ENCODE results near the gene KRTAP5-5. TPM values are rescaled to one million over a fixed set of nuclear protein-coding genes. Genes with fewer than 3 reads are reported as not detected.

Gene KRTAP5-5
- total RNA-seq, 1 experiment from 2014 or later = not detected

DNA sequence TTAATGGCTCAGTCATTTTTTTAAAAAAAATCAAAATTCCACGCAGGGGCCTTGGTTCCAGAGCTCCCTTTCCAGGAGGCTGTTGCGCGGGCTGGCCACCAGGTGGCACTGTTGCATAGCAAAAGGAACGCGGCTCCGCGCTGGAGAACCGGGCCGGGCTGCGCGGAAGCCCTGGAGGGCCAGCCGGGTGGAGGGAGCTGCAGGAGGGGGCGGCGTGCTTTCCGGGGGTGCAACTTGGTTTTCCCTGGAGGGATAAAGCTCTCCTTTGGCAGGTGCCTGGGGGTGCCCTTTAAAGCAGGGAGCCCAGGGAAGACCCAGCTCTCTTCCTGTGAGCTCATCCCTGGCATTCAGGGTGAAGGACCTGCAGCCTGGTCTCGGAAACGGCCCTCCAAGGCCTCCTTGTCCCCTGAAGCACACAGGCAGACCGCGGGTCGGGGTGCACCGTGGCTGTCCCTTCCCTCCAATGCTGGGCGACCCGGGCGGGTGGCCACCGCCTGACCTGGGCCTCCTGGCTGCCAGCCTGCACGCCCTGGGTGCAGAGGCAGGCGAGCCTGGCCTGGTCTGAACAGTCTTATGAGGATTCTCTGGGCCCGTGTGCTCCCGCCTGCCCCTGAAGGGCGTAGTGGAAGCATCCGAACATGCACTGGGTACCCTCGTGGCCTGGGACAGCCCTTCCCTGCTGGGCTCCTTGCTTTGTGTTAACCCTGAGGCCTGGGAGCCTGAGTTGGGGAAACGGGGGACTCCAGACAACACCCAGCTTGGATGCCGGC is 23.4 kb downstream of the KRTAP5-5 start (continued):
- TF ChIP-seq, protein P1, sequence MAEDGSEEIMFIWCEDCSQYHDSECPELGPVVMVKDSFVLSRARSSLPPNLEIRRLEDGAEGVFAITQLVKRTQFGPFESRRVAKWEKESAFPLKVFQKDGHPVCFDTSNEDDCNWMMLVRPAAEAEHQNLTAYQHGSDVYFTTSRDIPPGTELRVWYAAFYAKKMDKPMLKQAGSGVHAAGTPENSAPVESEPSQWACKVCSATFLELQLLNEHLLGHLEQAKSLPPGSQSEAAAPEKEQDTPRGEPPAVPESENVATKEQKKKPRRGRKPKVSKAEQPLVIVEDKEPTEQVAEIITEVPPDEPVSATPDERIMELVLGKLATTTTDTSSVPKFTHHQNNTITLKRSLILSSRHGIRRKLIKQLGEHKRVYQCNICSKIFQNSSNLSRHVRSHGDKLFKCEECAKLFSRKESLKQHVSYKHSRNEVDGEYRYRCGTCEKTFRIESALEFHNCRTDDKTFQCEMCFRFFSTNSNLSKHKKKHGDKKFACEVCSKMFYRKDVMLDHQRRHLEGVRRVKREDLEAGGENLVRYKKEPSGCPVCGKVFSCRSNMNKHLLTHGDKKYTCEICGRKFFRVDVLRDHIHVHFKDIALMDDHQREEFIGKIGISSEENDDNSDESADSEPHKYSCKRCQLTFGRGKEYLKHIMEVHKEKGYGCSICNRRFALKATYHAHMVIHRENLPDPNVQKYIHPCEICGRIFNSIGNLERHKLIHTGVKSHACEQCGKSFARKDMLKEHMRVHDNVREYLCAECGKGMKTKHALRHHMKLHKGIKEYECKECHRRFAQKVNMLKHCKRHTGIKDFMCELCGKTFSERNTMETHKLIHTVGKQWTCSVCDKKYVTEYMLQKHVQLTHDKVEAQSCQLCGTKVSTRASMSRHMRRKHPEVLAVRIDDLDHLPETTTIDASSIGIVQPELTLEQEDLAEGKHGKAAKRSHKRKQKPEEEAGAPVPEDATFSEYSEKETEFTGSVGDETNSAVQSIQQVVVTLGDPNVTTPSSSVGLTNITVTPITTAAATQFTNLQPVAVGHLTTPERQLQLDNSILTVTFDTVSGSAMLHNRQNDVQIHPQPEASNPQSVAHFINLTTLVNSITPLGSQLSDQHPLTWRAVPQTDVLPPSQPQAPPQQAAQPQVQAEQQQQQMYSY (CRISPR knock-in tag; IDR thresholded peaks at IDR 0.05) = peak; percentile 79
- TF ChIP-seq ZNF423 (CRISPR knock-in tag; IDR thresholded peaks at IDR 0.05) (0 out of 2 replicates have a peak, but pooled peaks have one; percentile 17), FOXK1 (CRISPR knock-in tag; IDR thresholded peaks at IDR 0.05) (peak; percentile 21; the same call in 1 of the 2 replicates), CREM (CRISPR knock-in tag; IDR thresholded peaks at IDR 0.05) (no peak)
- TF ChIP-seq, protein P2, sequence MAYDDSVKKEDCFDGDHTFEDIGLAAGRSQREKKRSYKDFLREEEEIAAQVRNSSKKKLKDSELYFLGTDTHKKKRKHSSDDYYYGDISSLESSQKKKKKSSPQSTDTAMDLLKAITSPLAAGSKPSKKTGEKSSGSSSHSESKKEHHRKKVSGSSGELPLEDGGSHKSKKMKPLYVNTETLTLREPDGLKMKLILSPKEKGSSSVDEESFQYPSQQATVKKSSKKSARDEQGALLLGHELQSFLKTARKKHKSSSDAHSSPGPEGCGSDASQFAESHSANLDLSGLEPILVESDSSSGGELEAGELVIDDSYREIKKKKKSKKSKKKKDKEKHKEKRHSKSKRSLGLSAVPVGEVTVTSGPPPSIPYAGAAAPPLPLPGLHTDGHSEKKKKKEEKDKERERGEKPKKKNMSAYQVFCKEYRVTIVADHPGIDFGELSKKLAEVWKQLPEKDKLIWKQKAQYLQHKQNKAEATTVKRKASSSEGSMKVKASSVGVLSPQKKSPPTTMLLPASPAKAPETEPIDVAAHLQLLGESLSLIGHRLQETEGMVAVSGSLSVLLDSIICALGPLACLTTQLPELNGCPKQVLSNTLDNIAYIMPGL (CRISPR knock-in tag; IDR thresholded peaks at IDR 0.05) = peak; percentile 45; the same call in 1 of the 2 replicates
- TF ChIP-seq, protein P3, sequence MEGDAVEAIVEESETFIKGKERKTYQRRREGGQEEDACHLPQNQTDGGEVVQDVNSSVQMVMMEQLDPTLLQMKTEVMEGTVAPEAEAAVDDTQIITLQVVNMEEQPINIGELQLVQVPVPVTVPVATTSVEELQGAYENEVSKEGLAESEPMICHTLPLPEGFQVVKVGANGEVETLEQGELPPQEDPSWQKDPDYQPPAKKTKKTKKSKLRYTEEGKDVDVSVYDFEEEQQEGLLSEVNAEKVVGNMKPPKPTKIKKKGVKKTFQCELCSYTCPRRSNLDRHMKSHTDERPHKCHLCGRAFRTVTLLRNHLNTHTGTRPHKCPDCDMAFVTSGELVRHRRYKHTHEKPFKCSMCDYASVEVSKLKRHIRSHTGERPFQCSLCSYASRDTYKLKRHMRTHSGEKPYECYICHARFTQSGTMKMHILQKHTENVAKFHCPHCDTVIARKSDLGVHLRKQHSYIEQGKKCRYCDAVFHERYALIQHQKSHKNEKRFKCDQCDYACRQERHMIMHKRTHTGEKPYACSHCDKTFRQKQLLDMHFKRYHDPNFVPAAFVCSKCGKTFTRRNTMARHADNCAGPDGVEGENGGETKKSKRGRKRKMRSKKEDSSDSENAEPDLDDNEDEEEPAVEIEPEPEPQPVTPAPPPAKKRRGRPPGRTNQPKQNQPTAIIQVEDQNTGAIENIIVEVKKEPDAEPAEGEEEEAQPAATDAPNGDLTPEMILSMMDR (IDR thresholded peaks at IDR 0.05) = peak; percentile 99

DNA sequence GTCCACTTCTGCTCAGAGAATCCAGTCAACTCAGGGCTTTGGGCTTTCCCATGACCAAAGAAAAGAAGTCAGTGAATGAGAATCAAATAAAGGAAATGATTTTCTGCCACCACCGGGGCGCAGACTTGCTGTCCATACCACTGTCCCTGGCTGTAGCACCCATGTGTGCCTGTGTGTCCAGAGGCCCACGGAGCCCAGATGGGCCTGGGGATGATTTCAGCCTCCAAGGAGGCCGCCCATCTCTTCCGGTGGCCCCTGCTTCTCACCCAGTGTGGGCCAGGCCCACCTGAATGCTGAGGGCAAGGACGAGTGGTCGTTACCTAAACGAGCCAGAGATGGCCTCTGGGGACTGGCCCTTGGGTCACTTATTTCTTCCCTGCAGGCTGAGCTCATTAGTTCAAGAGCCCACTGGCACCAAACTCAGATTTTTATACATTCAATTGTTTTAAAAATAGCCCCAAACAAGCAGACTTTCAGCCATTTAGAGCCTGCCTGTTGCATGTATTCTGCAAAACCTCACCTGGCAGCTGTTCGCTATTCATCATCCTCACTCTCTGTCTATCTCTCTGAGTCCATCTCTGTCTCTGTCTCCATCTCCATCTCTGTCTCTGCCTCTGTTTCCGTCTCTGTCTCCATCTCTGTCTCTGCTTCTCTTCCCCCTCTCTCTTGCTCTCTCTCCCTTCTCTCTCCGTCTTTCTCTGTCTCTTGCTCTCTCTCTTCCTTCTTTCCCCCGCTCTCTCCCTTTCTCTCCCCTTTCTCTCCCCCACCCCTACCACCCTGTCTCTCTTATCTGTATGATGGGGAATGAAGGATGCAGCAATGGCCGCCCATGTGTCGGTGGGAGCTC is 24.2 kb downstream of the KRTAP5-5 start:
- Mint-ChIP-seq H3K4me3 (no peak overlapping the region), H3K27ac (no peak overlapping the region), H3K27me3 (ENCODE audit: low read depth) (peaks cover 21% of the 10 kb centered on the region), H3K36me3 (no peaks in the 10 kb centered on the region), H3K9me3 (no peaks in the 10 kb centered on the region), H3K4me1 (no peaks in the 10 kb centered on the region)
- no peak for DNase-seq (ENCODE audit: low spot score)
- CTCF ChIA-PET = interaction anchor here (0.7 to 4.3 kb wide), 43 partner anchors 10 to 544 kb away, joined by 3 to 190 read pairs (median 10); partner anchors contain the start of genes KRTAP5-2, KRTAP5-5, SYT8 and TNNT3
- no peak for ATAC-seq
- POLR2A ChIA-PET = no interaction called here
- no peak for TF ChIP-seq NFATC4 (CRISPR knock-in tag; IDR thresholded peaks at IDR 0.05)
- no peak for TF ChIP-seq ZNF138 (CRISPR knock-in tag; conservative IDR thresholded peaks at IDR 0.05)
- TF ChIP-seq ZNF219 (CRISPR knock-in tag; IDR thresholded peaks at IDR 0.05; ENCODE audit: borderline replicate concordance) = no peak

DNA sequence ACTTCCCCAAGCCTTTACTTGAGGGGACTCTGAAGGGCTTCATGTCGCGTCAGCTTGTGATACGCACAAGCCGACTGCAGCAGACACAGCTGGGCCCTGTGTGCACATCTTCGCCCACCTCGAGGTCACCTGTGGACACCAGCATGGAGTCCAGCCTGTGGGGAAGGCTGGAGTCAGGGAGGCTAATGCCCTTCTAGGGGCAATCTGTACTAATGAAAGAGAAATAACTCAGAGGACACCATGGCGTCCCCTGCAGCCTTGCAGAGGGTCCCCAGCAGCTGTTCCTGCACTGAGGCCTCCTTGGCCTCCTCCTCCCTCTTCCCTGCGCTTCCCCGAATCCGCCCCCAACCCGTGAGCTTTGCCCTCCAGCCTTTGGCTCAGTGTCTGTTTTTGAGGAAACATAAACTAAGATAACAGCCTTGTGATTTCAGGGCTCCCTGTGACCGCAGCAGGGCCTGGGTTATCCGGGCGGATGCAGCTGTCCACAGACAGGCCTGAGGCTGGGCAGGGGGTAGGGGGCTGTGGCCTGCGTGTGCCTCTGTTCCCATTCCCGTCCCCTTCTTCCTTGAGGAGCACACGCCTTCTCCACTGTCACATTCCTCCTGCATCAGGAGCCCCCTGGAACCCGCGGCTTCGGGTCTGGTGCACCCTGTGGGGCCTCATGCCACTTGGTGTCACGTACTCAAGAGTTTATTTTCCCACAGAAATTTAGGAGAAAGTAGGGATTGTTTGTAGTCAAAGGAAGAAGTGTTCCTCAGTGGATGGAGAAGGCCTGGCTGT is 25.0 kb downstream of the KRTAP5-5 start:
- ATAC-seq = no peak
- H3K9me3 Mint-ChIP-seq = no peaks in the 10 kb centered on the region
- H3K36me3 Mint-ChIP-seq = no peaks in the 10 kb centered on the region
- POLR2A ChIA-PET = no interaction called here
- H3K27me3 Mint-ChIP-seq (ENCODE audit: low read depth) = peaks cover 21% of the 10 kb centered on the region
- no peak for DNase-seq (ENCODE audit: low spot score)
- no peak overlapping the region for H3K4me3 Mint-ChIP-seq
- CTCF ChIA-PET = interaction anchor here (1.0 to 4.3 kb wide), 8 partner anchors 23 to 501 kb away, joined by 4 to 190 read pairs (median 38); partner anchors contain the start of gene SYT8
- TF ChIP-seq, protein P4, sequence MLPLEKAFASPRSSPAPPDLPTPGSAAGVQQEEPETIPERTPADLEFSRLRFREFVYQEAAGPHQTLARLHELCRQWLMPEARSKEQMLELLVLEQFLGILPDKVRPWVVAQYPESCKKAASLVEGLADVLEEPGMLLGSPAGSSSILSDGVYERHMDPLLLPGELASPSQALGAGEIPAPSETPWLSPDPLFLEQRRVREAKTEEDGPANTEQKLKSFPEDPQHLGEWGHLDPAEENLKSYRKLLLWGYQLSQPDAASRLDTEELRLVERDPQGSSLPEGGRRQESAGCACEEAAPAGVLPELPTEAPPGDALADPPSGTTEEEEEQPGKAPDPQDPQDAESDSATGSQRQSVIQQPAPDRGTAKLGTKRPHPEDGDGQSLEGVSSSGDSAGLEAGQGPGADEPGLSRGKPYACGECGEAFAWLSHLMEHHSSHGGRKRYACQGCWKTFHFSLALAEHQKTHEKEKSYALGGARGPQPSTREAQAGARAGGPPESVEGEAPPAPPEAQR (CRISPR knock-in tag; IDR thresholded peaks at IDR 0.05) = no peak
- no peak for TF ChIP-seq ZNF396 (CRISPR knock-in tag; IDR thresholded peaks at IDR 0.05; ENCODE audit: borderline replicate concordance)
- 0 out of 2 replicates have a peak, but pooled peaks have one; percentile 19 for TF ChIP-seq GABPB1 (CRISPR knock-in tag; IDR thresholded peaks at IDR 0.05)
- TF ChIP-seq, protein P5, sequence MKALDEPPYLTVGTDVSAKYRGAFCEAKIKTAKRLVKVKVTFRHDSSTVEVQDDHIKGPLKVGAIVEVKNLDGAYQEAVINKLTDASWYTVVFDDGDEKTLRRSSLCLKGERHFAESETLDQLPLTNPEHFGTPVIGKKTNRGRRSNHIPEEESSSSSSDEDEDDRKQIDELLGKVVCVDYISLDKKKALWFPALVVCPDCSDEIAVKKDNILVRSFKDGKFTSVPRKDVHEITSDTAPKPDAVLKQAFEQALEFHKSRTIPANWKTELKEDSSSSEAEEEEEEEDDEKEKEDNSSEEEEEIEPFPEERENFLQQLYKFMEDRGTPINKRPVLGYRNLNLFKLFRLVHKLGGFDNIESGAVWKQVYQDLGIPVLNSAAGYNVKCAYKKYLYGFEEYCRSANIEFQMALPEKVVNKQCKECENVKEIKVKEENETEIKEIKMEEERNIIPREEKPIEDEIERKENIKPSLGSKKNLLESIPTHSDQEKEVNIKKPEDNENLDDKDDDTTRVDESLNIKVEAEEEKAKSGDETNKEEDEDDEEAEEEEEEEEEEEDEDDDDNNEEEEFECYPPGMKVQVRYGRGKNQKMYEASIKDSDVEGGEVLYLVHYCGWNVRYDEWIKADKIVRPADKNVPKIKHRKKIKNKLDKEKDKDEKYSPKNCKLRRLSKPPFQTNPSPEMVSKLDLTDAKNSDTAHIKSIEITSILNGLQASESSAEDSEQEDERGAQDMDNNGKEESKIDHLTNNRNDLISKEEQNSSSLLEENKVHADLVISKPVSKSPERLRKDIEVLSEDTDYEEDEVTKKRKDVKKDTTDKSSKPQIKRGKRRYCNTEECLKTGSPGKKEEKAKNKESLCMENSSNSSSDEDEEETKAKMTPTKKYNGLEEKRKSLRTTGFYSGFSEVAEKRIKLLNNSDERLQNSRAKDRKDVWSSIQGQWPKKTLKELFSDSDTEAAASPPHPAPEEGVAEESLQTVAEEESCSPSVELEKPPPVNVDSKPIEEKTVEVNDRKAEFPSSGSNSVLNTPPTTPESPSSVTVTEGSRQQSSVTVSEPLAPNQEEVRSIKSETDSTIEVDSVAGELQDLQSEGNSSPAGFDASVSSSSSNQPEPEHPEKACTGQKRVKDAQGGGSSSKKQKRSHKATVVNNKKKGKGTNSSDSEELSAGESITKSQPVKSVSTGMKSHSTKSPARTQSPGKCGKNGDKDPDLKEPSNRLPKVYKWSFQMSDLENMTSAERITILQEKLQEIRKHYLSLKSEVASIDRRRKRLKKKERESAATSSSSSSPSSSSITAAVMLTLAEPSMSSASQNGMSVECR (CRISPR knock-in tag; IDR thresholded peaks at IDR 0.05; ENCODE audit: borderline replicate concordance) = no peak
- no peak for TF ChIP-seq ZNF671 (CRISPR knock-in tag; IDR thresholded peaks at IDR 0.05)
- TF ChIP-seq NFATC4 (CRISPR knock-in tag; IDR thresholded peaks at IDR 0.05) = no peak
- no peak for TF ChIP-seq FOXK1 (CRISPR knock-in tag; IDR thresholded peaks at IDR 0.05)
- no peaks in the 10 kb centered on the region for H3K4me1 Mint-ChIP-seq
- H3K27ac Mint-ChIP-seq = no peak overlapping the region
